Suppressor macrophage treated with lipopolysaccharide for 4 hours (primary cell): ENCODE data around the gene MTRF1L.
"Not testable (repeated sequence)": the region's sequence is repeated elsewhere in the genome, so short reads cannot be mapped to it uniquely, and the experiment has no call there.

ENCODE experiments used
- DNase-seq: peaks from one replicate; pipeline ENCODE4 v3.0.0-alpha.2; 2020

MTRF1L gene

GRCh38 chr6:152966168-152966894 is 36.2 kb downstream of the MTRF1L start:
- DNase-seq, result not testable (repeated sequence)

- no peak for DNase-seq
Measured at GRCh38 chr6:152959333-152959732, 43.2 kb downstream of the MTRF1L start.

GRCh38 chr6:152957796-152958195 is 44.7 kb downstream of the MTRF1L start:
- DNase-seq, result no peak

GRCh38 chr6:152954443-152954842 is 48.1 kb downstream of the MTRF1L start:
- no peak for DNase-seq

GRCh38 chr6:152952866-152953509 is 49.5 kb downstream of the MTRF1L start:
- peak; percentile 41 for DNase-seq

- no peak for DNase-seq
Measured at GRCh38 chr6:152952045-152952444, 50.5 kb downstream of the MTRF1L start.

- DNase-seq, result no peak
Measured at GRCh38 chr6:152950240-152950639, 52.3 kb downstream of the MTRF1L start.

GRCh38 chr6:152948150-152948768 is 54.2 kb downstream of the MTRF1L start:
- DNase-seq, result peak; percentile 52

GRCh38 chr6:152946995-152947394 is 55.5 kb downstream of the MTRF1L start:
- no peak for DNase-seq

- DNase-seq, result no peak
Measured at GRCh38 chr6:152946484-152946883, 56.0 kb downstream of the MTRF1L start.

GRCh38 chr6:152943260-152943897 is 59.1 kb downstream of the MTRF1L start:
- DNase-seq, result no peak

- DNase-seq, result no peak
Measured at GRCh38 chr6:152942319-152942869, 60.1 kb downstream of the MTRF1L start.

- DNase-seq, result no peak
Measured at GRCh38 chr6:152941746-152942145, 60.8 kb downstream of the MTRF1L start.
